Astrocyte (in vitro differentiated cells and primary cell): ENCODE data around the gene DTNBP1. TPM values are rescaled to one million over a fixed set of nuclear protein-coding genes. Genes with fewer than 3 reads are reported as not detected.

ENCODE experiments used
- DNase-seq: peaks from one replicate; pipeline ENCODE4 v3.0.0-alpha.2; 2010; ENCODE audit warnings: low read depth
- FAIRE-seq: peaks from 2 replicates; lab custom pipeline; 2011; peaks lifted over from hg19 to GRCh38; lab: Jason Lieb, UNC
- H2AFZ ChIP-seq: 2 replicates; pipeline ENCODE4 v1.6.0; 2012; ENCODE audit warnings: low read depth, low read length, inconsistent platforms
- H3K27ac ChIP-seq: 2 replicates; pipeline ENCODE4 v1.5.1; 2011; ENCODE audit warnings: low read depth, low read length, inconsistent platforms
- H3K27me3 ChIP-seq: 2 replicates; pipeline ENCODE4 v1.6.0; 2011; ENCODE audit warnings: low read length, inconsistent platforms; ENCODE audit not compliant: insufficient read depth
- H3K36me3 ChIP-seq: 2 replicates; pipeline ENCODE4 v1.5.1; 2011; ENCODE audit warnings: low read length, inconsistent platforms; ENCODE audit not compliant: insufficient read depth
- H3K4me1 ChIP-seq: 2 replicates; pipeline ENCODE4 v1.5.1; 2011; ENCODE audit warnings: low read length, inconsistent platforms; ENCODE audit not compliant: insufficient read depth
- H3K4me2 ChIP-seq: 2 replicates; pipeline ENCODE4 v1.6.0; 2012; ENCODE audit warnings: low read length, inconsistent platforms
- H3K4me3 ChIP-seq: 2 replicates; pipeline ENCODE4 v1.5.1; 2011; ENCODE audit warnings: low read depth, mild to moderate bottlenecking, low read length, inconsistent platforms; ENCODE audit not compliant: insufficient read depth
- H3K79me2 ChIP-seq: 2 replicates; pipeline ENCODE4 v1.6.0; 2012; ENCODE audit warnings: mild to moderate bottlenecking, low read length, inconsistent platforms; ENCODE audit not compliant: insufficient read depth
- H3K9ac ChIP-seq: 2 replicates; pipeline ENCODE4 v1.6.0; 2012; ENCODE audit warnings: mild to moderate bottlenecking, low read length, inconsistent platforms
- H3K9me3 ChIP-seq: 2 replicates; pipeline ENCODE4 v1.5.1; 2012; ENCODE audit warnings: low read depth, mild to moderate bottlenecking, low read length, inconsistent platforms; ENCODE audit not compliant: insufficient read depth
- H4K20me1 ChIP-seq: 2 replicates; pipeline ENCODE4 v1.6.0; 2012; ENCODE audit warnings: low read length, inconsistent platforms; ENCODE audit not compliant: insufficient read depth
- H3K27ac Mint-ChIP-seq: one replicate; pipeline ENCODE4 v1.8.0; 2021; ENCODE audit warnings: mild to moderate bottlenecking, mixed read lengths; ENCODE audit not compliant: unreplicated experiment
- H3K27me3 Mint-ChIP-seq: one replicate; pipeline ENCODE4 v1.8.0; 2021; ENCODE audit warnings: low read depth, mixed read lengths; ENCODE audit not compliant: unreplicated experiment
- H3K36me3 Mint-ChIP-seq: one replicate; pipeline ENCODE4 v1.8.0; 2021; ENCODE audit warnings: low read depth, mixed read lengths; ENCODE audit not compliant: unreplicated experiment
- H3K4me1 Mint-ChIP-seq: one replicate; pipeline ENCODE4 v1.8.0; 2021; ENCODE audit warnings: low read depth, mixed read lengths; ENCODE audit not compliant: unreplicated experiment
- H3K4me3 Mint-ChIP-seq: one replicate; pipeline ENCODE4 v1.8.0; 2021; ENCODE audit warnings: mild to moderate bottlenecking, moderate library complexity, mixed read lengths; ENCODE audit not compliant: unreplicated experiment
- H3K9me3 Mint-ChIP-seq: one replicate; pipeline ENCODE4 v1.8.0; 2021; ENCODE audit warnings: mild to moderate bottlenecking, mixed read lengths; ENCODE audit not compliant: unreplicated experiment
- EZH2 ChIP-seq: IDR thresholded peaks from 2 replicates; pipeline ENCODE4 v1.6.1; 2012; ENCODE audit warnings: mild to moderate bottlenecking, low read length, inconsistent platforms; ENCODE audit not compliant: insufficient read depth
- total RNA-seq: library from RNA; stranded (reverse); gene quantifications from 2 replicates; pipeline ENCODE4 v1.2.1, GENCODE V29; 2021
- TF ChIP-seq, protein P1 (sequence below): IDR thresholded peaks from 2 replicates; pipeline ENCODE4 v1.5.1; 2011; ENCODE audit warnings: low read depth, mild to moderate bottlenecking, inconsistent platforms, low read length, moderate library complexity; ENCODE audit not compliant: insufficient read depth

DTNBP1 gene
- total RNA-seq, 1 donor from 2014 or later, result 13.0 TPM

DNA sequence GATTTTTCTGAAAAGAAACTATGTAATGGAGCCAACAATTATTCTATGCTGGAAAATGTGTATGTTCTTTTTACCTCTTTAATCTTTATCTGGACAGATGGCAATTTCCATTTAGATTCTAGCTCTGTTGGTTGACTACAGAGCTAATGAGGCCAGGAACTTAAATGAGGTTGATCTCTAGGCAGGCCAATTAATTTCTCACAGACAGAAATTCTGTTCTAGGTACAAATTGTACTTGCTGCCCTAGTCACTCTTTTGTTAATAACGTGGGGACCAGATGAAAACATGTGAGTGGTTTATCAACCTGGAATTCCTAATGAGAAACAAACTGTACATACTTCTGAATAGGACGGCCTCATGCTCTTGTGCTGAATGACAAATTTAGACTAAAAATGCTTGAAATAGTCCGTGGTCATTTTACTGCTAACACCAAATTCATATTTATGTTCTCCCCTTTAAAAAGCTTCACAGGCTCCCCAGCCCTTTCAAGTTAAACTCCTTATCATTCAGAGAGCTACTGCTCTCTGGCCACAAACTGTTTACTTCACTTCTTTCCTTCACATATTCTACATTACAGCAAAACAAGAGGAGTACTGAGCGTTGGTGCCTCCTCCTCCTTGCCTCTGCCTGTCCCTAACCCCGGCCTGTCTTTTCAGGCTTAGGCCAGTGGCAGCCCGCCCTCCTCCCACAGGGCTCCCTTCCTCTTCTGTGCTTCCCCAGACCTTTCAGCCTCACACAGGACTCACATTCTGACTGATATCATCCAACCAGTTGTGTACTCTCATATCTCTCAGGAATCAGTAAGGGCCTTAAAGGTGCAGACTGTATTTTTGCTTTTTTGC, 41.4 kb downstream of the DTNBP1 start:
- no peaks in the 10 kb centered on the region for H3K9me3 ChIP-seq
- TF ChIP-seq, protein P1, sequence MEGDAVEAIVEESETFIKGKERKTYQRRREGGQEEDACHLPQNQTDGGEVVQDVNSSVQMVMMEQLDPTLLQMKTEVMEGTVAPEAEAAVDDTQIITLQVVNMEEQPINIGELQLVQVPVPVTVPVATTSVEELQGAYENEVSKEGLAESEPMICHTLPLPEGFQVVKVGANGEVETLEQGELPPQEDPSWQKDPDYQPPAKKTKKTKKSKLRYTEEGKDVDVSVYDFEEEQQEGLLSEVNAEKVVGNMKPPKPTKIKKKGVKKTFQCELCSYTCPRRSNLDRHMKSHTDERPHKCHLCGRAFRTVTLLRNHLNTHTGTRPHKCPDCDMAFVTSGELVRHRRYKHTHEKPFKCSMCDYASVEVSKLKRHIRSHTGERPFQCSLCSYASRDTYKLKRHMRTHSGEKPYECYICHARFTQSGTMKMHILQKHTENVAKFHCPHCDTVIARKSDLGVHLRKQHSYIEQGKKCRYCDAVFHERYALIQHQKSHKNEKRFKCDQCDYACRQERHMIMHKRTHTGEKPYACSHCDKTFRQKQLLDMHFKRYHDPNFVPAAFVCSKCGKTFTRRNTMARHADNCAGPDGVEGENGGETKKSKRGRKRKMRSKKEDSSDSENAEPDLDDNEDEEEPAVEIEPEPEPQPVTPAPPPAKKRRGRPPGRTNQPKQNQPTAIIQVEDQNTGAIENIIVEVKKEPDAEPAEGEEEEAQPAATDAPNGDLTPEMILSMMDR, result no peak
- no peak for TF ChIP-seq EZH2
- Mint-ChIP-seq H3K36me3 (no peaks in the 10 kb centered on the region), H3K4me1 (peaks cover 13% of the 10 kb centered on the region), H3K27me3 (no peaks in the 10 kb centered on the region), H3K4me3 (peak overlapping the region; percentile 55), H3K27ac (peak overlapping the region; percentile 80), H3K9me3 (no peaks in the 10 kb centered on the region)
- DNase-seq, result no peak
- H2AFZ ChIP-seq, result no peak overlapping the region
- no peak overlapping the region for H3K4me3 ChIP-seq
- peaks cover 4% of the 10 kb centered on the region for H3K4me1 ChIP-seq
- no peak overlapping the region for H3K27ac ChIP-seq
- H3K79me2 ChIP-seq, result no peaks in the 10 kb centered on the region
- no peaks in the 10 kb centered on the region for H3K27me3 ChIP-seq
- no peak for FAIRE-seq
- H3K9ac ChIP-seq, result no peak overlapping the region
- H4K20me1 ChIP-seq, result peaks cover 10% of the 10 kb centered on the region
- no peak overlapping the region for H3K4me2 ChIP-seq
- no peaks in the 10 kb centered on the region for H3K36me3 ChIP-seq

DNA sequence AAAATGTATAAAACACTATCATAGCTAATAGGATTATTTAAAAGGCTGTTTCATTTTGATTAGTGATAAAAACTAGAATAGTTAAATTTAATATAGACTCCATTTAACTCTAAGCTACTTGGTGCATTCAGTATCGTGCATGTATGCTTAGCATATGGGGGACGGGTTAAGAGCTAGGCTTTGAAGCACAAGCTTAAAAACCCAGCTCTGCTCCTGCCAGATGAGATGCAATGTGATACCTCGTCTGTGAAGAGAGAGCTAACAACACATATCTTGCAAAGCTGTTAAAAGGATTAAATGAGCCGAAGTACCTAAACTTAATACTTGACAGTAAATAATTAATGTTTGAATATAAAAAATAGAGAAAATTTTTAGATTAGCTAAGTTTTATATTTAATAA, 42.2 kb downstream of the DTNBP1 start:
- Mint-ChIP-seq H3K27me3 (no peaks in the 10 kb centered on the region), H3K27ac (no peak overlapping the region), H3K4me3 (no peak overlapping the region), H3K36me3 (no peaks in the 10 kb centered on the region), H3K4me1 (peaks cover 20% of the 10 kb centered on the region), H3K9me3 (no peaks in the 10 kb centered on the region)
- Histone ChIP-seq H3K9ac (no peak overlapping the region), H4K20me1 (peaks cover 7% of the 10 kb centered on the region), H3K27me3 (no peaks in the 10 kb centered on the region), H3K4me1 (peaks cover 4% of the 10 kb centered on the region), H2AFZ (no peak overlapping the region), H3K4me3 (no peak overlapping the region), H3K9me3 (no peaks in the 10 kb centered on the region), H3K4me2 (no peak overlapping the region), H3K36me3 (no peaks in the 10 kb centered on the region), H3K27ac (no peak overlapping the region), H3K79me2 (no peaks in the 10 kb centered on the region)
- no peak for DNase-seq
- TF ChIP-seq EZH2, result no peak
- TF ChIP-seq, protein P1, result no peak
- no peak for FAIRE-seq

DNA sequence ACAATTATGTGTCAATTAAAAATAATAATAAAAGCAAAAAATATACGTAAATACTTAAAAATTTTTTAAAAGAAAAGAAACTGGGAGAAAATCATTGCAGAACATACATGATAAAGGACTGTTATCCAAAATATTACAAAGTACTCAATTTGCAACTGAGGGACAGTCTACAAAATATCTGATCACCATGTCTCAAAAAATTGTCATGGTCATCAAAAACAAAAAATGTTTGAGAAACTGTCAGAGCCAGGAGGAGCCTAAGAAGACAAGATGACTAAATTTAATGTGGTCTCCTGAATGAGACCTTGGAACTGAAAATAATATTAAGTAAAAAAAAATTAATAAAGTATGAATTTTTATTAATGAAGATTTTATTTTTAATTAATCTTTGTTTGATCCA, 43.5 kb downstream of the DTNBP1 start:
- Histone ChIP-seq H3K4me2 (no peak overlapping the region), H3K4me1 (peaks cover 4% of the 10 kb centered on the region), H3K4me3 (no peak overlapping the region), H3K9me3 (no peaks in the 10 kb centered on the region), H3K79me2 (no peaks in the 10 kb centered on the region), H3K27me3 (no peaks in the 10 kb centered on the region), H2AFZ (no peak overlapping the region), H3K27ac (no peak overlapping the region), H3K36me3 (no peaks in the 10 kb centered on the region), H4K20me1 (peaks cover 6% of the 10 kb centered on the region), H3K9ac (no peak overlapping the region)
- FAIRE-seq, result no peak
- Mint-ChIP-seq H3K9me3 (no peaks in the 10 kb centered on the region), H3K27me3 (no peaks in the 10 kb centered on the region), H3K4me1 (peaks cover 20% of the 10 kb centered on the region), H3K27ac (no peak overlapping the region), H3K36me3 (peaks cover 2% of the 10 kb centered on the region), H3K4me3 (no peak overlapping the region)
- TF ChIP-seq, protein P1, result no peak
- no peak for TF ChIP-seq EZH2
- DNase-seq, result no peak
